ENCODE measurements around the gene UTP4.

UTP4 gene

GRCh38 chr16:69115837-69116236 lies 16.6 kb upstream of the UTP4 start:
- TF ChIP-seq, protein P1, sequence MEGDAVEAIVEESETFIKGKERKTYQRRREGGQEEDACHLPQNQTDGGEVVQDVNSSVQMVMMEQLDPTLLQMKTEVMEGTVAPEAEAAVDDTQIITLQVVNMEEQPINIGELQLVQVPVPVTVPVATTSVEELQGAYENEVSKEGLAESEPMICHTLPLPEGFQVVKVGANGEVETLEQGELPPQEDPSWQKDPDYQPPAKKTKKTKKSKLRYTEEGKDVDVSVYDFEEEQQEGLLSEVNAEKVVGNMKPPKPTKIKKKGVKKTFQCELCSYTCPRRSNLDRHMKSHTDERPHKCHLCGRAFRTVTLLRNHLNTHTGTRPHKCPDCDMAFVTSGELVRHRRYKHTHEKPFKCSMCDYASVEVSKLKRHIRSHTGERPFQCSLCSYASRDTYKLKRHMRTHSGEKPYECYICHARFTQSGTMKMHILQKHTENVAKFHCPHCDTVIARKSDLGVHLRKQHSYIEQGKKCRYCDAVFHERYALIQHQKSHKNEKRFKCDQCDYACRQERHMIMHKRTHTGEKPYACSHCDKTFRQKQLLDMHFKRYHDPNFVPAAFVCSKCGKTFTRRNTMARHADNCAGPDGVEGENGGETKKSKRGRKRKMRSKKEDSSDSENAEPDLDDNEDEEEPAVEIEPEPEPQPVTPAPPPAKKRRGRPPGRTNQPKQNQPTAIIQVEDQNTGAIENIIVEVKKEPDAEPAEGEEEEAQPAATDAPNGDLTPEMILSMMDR (conservative IDR thresholded peaks at IDR 0.05) = no peak
- H3K27ac ChIP-seq = no peak overlapping the region

DNA sequence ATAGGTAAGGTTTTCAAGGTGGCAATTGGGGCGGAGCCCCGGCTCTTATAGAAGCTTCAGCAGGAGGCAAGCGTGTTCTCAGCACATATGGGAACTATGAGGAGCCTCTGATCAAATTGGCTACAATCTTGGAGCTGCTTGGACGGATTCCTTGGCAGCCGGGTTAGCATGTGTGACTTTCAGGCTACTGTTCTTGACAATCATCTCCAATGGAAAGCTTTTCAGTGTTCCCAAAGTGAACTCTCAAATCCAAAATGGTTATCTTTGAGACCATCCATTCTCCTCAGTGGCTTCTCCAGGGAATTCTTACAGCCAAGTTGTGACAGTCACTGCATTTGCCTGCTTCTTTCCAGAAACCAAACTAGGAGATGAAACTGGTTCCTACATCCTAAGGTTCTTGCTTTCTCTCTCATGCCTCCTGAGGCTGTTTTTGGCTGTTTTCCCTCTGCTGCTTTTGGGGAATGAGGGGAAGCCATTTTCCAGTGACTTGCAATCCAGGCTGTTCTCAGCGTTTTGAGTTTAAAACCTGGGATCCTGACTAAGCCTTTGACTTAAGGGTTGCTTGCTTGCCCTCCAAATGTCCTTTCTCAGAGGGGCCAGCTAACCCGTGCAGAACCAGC lies 16.1 kb upstream of the UTP4 start:
- H3K27ac ChIP-seq = no peak overlapping the region
- TF ChIP-seq, protein P1 (conservative IDR thresholded peaks at IDR 0.05) = no peak

DNA sequence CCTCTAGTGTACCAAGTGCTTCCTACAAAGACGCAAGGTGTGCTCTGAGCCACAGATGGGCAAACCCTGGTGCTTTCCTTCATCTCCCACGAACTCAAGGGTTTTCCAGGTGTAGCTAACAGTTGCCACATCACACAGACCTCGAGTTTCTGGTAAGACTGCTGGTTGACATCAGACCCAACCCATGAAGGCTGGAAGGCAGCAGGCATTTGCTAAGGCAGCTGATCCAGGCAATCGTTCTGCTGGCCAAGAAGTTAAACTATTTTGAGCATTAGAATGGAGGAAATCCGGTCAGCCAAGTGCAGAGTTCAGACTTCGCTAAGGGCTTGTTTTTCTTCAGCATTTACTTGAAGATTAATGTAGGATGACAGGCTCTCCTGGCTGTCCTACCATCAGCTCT lies 15.5 kb upstream of the UTP4 start:
- no peak overlapping the region for H3K27ac ChIP-seq
- TF ChIP-seq, protein P1 (conservative IDR thresholded peaks at IDR 0.05) = no peak

- TF ChIP-seq, protein P1 (conservative IDR thresholded peaks at IDR 0.05) = no peak
- no peak overlapping the region for H3K27ac ChIP-seq
These were observed 14.0 kb upstream of the UTP4 start for GRCh38 chr16:69118468-69118867.

- TF ChIP-seq, protein P1 (conservative IDR thresholded peaks at IDR 0.05) = no peak
- H3K27ac ChIP-seq = no peak overlapping the region
These were observed 13.5 kb upstream of the UTP4 start for GRCh38 chr16:69118994-69119393.

- TF ChIP-seq, protein P1 (conservative IDR thresholded peaks at IDR 0.05) = no peak
- no peak overlapping the region for H3K27ac ChIP-seq
These were observed 12.9 kb upstream of the UTP4 start for GRCh38 chr16:69119536-69119935.

DNA sequence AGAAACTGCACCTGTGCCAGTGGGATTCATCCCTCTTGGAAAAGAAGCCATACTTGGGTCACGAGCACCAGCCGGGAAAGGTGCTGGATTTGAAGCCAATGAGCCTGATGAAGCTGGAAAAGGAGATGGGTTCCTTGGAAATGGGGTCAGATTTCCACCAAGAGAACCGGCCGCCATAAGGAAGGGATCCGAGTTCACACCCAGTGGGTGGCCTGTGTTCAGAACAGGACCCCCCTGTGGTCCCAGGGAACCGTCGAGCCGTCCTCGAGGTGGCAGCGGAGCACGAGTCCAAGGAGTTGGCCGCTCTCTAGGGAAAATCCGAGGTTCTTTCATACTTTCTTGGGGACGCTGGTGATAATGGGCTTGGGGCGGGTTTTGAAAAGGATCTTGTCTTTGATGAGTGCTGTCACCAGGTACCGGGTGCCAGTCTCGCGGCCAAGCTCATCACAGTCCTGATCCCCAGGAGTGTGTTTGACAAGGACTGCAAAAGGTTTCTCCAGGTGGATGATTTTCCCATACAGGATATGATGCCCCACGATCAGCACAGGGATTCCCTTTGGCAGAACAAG lies 12.3 kb upstream of the UTP4 start:
- TF ChIP-seq, protein P1 (conservative IDR thresholded peaks at IDR 0.05) = no peak
- no peak overlapping the region for H3K27ac ChIP-seq
